Heart right ventricle (tissue), 16 donors: Measurements from ENCODE around the gene PNMA6F. TPM values are rescaled to one million over a fixed set of nuclear protein-coding genes. Genes with fewer than 3 reads are reported as not detected.
"Not testable (repeated sequence)": the region's sequence is repeated elsewhere in the genome, so short reads cannot be mapped to it uniquely, and the experiment has no call there.

ENCODE experiments used
- ATAC-seq, 8 donors: fragments of 200-7000 bp; cut with Tn5 transposase; one replicate each; pipeline ENCODE4 v1.9.1; 2020; ENCODE audit warnings: mild to moderate bottlenecking in 8 of 8, moderate library complexity in 8 of 8, moderate number of reproducible peaks in 1 of 8
- DNase-seq, 2 donors: peaks; one replicate each; pipeline ENCODE4 v3.0.0-alpha.2; 2020
- H3K27ac ChIP-seq, 10 donors: fragments of 200-600 bp; sonication (generic) in 2 of 10; one replicate each; pipeline versions ENCODE4 v1.5.0 to v1.8.0; 2020 to 2022; ENCODE audit warnings: mild to moderate bottlenecking in 3 of 10
- H3K27me3 ChIP-seq, 7 donors: fragments of 200-600 bp; one replicate each; pipeline ENCODE4 v1.8.0; 2021 to 2022; ENCODE audit warnings: mild to moderate bottlenecking in 2 of 7
- H3K36me3 ChIP-seq, 9 donors: fragments of 200-600 bp; sonication (generic) in 1 of 9; one replicate each; pipeline versions ENCODE4 v1.5.0 to v1.8.0; 2020 to 2022; ENCODE audit warnings: mild to moderate bottlenecking in 2 of 9
- H3K4me1 ChIP-seq, 9 donors: fragments of 200-600 bp; sonication (generic) in 1 of 9; one replicate each; pipeline versions ENCODE4 v1.5.0 to v1.8.0; 2020 to 2022; ENCODE audit warnings: mild to moderate bottlenecking in 4 of 9
- H3K4me3 ChIP-seq, 10 donors: fragments of 200-600 bp; sonication (generic) in 2 of 10; one replicate each; pipeline versions ENCODE4 v1.5.0 to v1.8.0; 2020 to 2022; ENCODE audit warnings: mild to moderate bottlenecking in 7 of 10, moderate library complexity in 2 of 10
- H3K9me3 ChIP-seq, 11 donors: fragments of 200-600 bp in 10 of 11; sonication (generic) in 2 of 11; one replicate each; pipeline versions ENCODE4 v1.5.0 to v1.8.0; 2013 to 2022; ENCODE audit warnings: mild to moderate bottlenecking in 2 of 11, control low read depth in 1 of 11, moderate library complexity in 1 of 11
- WGBS, 2 donors: extraction: QIAGEN DNeasy Blood & Tissue Kit; methylation state at CpG; one replicate each; pipeline ENCODE4 v1.1.7; 2013; ENCODE audit warnings: inconsistent platforms in 1 of 2; 5-methylcytosine and 5-hydroxymethylcytosine counted together
- intact Hi-C, 10 donors: fragments of 100-400 bp; cut with DNase I; formaldehyde crosslinking; loops; one replicate each; pipeline versions ENCODE4 v1.11.1 to v1.14.2; 2022
- polyA plus RNA-seq, 2 donors: library from polyadenylated mRNA; stranded (reverse); fragments of 200-250 nt; gene quantifications; one replicate each; pipeline ENCODE4 v1.2.3, GENCODE V29; 2013
- total RNA-seq, 10 donors: library from RNA; stranded (reverse); fragmentation: NEBNext Ultra II Directional in 3 of 10; extraction: Animal tissue kit (Norgen Biotek cat#: 25700) in 3 of 10; gene quantifications; one replicate each; pipeline versions ENCODE4 v1.2.1 to v1.2.4, GENCODE V29; 2021 to 2023
- TF ChIP-seq, protein P1 (sequence below), 9 donors: fragments of 200-600 bp; sonication (generic) in 2 of 9; IDR thresholded peaks; one replicate each; pipeline versions ENCODE4 v1.5.0 to v1.8.0; 2021 to 2022; ENCODE audit warnings: antibody characterized with exemption in 9 of 9, mild to moderate bottlenecking in 5 of 9, moderate library complexity in 1 of 9
- donor health status: Arrhythmogenic right ventricular cardiomyopathy.
- donor health status: ischemic (EF 13 %, LVEDD 7.1; RV severe dilation, severe dysfunction).
- donor health status: healthy with polysubstance abuse.
- donor health status: DM: no; HTN: yes; CAD: no.
- donor health status: DM: no; HTN: no; CAD: no.
- donor health status: ischemic (EF 25% LVEDD 6.9; RV normal size, moderate dysfunction).
- donor health status: ischemic (EF 25% LVEDD 5.7; RV mildly dilated, moderate dysfunction).
- donor health status: healthy.
- donor health status: DM: yes; HTN: yes; CAD: no.
- donor health status: Ischemic cardiomyopathy.
- donor health status: ischemic (EF 35%, LVEDD 5.7; RV mildly dilated, moderate dysfunction).
- donor health status: nonischemic (EF 11% LVEDD 7.7; RV severe dilation, severe dysfunction).
- donor health status: DM: yes; HTN: yes; CAD: no.
- donor health status: PGD.
- donor health status: ischemic (EF 29% LVEDD 5.4; RV normal size, mild dysfunction).
- donor health status: nonischemic (EF 23%, LVEDD 6.1; RV moderate dilation, normal function).

Gene PNMA6F
- total and polyA plus RNA-seq, 12 donors: not detected

DNA sequence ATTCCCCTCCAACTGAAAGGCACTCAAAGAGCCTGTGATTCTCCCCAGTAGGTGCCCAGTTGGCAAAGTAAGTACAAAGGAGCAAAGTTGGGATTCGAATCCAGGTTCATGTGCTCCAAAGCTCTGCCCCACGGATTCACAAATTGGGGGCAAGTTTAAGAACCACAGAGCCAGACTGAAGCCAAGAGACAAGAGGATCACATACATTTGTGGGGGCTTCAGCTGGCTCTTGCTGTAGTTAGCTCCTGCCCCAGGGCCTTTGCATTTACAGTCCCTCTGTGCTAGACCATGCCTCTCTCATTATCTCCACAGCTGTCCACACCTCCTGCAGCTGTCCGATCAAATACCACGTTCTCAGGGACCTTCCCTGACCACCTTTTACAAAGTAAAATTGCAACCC, 18.8 kb downstream of the PNMA6F start:
- H3K27me3 ChIP-seq: peaks cover 0 to 62% (median 0%) of the 10 kb centered on the region in 7 donors
- 72 to 87% methylated on average over 3 to 4 of the region's 4 CpGs for WGBS, 2 donors
- no peaks in the 10 kb centered on the region for H3K4me1 ChIP-seq
- no peaks in the 10 kb centered on the region for H3K9me3 ChIP-seq
- no peak for DNase-seq
- H3K4me3 ChIP-seq: no peak overlapping the region
- H3K27ac ChIP-seq: no peak overlapping the region
- H3K36me3 ChIP-seq: no peaks in the 10 kb centered on the region
- intact Hi-C loops: no loop called here
- no peak for ATAC-seq
- TF ChIP-seq, protein P1, sequence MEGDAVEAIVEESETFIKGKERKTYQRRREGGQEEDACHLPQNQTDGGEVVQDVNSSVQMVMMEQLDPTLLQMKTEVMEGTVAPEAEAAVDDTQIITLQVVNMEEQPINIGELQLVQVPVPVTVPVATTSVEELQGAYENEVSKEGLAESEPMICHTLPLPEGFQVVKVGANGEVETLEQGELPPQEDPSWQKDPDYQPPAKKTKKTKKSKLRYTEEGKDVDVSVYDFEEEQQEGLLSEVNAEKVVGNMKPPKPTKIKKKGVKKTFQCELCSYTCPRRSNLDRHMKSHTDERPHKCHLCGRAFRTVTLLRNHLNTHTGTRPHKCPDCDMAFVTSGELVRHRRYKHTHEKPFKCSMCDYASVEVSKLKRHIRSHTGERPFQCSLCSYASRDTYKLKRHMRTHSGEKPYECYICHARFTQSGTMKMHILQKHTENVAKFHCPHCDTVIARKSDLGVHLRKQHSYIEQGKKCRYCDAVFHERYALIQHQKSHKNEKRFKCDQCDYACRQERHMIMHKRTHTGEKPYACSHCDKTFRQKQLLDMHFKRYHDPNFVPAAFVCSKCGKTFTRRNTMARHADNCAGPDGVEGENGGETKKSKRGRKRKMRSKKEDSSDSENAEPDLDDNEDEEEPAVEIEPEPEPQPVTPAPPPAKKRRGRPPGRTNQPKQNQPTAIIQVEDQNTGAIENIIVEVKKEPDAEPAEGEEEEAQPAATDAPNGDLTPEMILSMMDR (IDR thresholded peaks at IDR 0.05): no peak

GRCh38 chrX:153301746-153302145, 19.8 kb downstream of the PNMA6F start:
- intact Hi-C loops: no loop called here
- H3K9me3 ChIP-seq: no peaks in the 10 kb centered on the region

DNA sequence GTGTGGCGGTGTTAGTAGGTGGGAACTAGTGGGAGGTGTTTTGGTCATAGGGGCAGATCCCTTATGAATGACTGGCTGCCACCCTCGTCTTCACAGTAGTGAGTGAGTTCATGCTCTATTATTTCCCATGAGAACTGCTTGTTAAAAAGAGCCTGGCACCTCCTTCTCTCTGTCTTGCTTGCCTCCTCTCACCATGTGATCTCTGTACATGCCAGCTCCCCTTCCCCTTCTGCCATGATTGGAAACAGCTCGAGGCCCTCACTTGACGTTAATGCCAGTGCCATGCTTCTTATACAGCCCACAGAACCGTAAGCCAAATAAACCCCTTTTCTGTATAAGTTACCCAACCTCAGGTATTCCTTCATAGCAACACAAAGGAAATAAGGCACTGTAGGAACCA, 21.7 kb downstream of the PNMA6F start:
- intact Hi-C loops: no loop called here
- DNase-seq (no peak), ATAC-seq (no peak)
- H3K4me1 ChIP-seq: no peaks in the 10 kb centered on the region
- 62 to 67% methylated on average over 5 of the region's 5 CpGs for WGBS, 2 donors
- H3K4me3 ChIP-seq: no peak overlapping the region
- peaks cover 0 to 55% (median 0%) of the 10 kb centered on the region in 7 donors for H3K27me3 ChIP-seq
- H3K36me3 ChIP-seq: no peaks in the 10 kb centered on the region
- TF ChIP-seq, protein P1 (IDR thresholded peaks at IDR 0.05): no peak
- no peaks in the 10 kb centered on the region for H3K9me3 ChIP-seq
- no peak overlapping the region for H3K27ac ChIP-seq

More at GRCh38 chrX:153301746-153302145, 19.8 kb downstream of the PNMA6F start:
- H3K36me3 ChIP-seq: no peaks in the 10 kb centered on the region
- ATAC-seq (no peak), DNase-seq (no peak)
- no peaks in the 10 kb centered on the region for H3K4me1 ChIP-seq
- TF ChIP-seq, protein P1 (IDR thresholded peaks at IDR 0.05): no peak
- no peak overlapping the region for H3K27ac ChIP-seq
- peaks cover 0 to 67% (median 0%) of the 10 kb centered on the region in 7 donors for H3K27me3 ChIP-seq
- no peak overlapping the region for H3K4me3 ChIP-seq
- WGBS, 2 donors: 73 to 84% methylated on average over 3 of the region's 3 CpGs

DNA sequence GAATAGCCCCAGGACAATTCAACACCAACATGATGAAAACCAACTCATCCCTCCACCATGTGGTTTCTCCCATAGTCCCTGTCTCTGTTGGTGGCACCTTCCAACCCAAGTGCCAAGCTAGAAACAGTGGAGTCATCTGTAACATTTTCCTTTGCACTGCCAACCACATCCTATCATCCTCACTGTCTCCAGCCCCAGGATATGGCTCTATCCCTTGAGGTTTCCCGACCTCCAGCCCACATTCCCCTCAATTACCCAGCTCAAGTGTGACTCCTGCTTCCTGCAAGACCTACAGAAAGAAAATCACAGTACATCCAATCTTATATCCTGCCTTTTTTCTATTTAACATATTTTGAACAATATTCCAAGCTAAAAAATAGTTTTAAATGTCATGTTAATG, 24.2 kb downstream of the PNMA6F start:
- no peaks in the 10 kb centered on the region for H3K4me1 ChIP-seq
- DNase-seq (no peak), ATAC-seq (no peak)
- H3K36me3 ChIP-seq: no peaks in the 10 kb centered on the region
- no peaks in the 10 kb centered on the region for H3K9me3 ChIP-seq
- intact Hi-C loops: no loop called here
- 78 to 79% methylated on average over 1 of the region's 1 CpG for WGBS, 2 donors
- no peak overlapping the region for H3K4me3 ChIP-seq
- peaks cover 0 to 42% (median 0%) of the 10 kb centered on the region in 7 donors for H3K27me3 ChIP-seq
- TF ChIP-seq, protein P1 (IDR thresholded peaks at IDR 0.05): no peak
- H3K27ac ChIP-seq: no peak overlapping the region

DNA sequence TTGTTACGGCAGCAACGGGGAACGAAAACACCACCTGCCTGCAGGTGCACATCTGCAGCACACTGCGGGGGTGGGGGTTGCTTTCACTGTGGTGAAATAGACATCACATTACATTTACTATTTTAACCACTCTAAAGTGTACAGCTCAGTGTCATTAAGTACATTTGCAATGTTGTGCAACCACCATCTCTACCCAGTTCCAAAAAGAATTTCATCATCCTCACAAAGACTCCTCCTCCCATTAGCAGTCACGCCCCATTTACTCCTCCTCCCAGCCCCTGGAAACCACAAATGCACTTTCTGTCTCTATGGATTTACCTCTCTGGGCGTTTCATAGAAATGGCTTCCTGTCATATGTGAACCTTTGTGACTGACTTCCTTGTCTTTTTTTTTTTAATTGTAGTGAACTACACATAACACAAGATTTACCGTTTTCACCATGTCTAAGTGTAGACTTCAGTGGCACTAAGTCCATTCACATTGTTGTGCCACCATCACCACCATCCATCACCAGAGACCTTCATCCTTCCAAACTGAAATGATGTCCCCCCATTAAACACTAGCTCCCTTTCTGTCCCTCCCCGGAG, 28.0 kb downstream of the PNMA6F start:
- H3K27ac ChIP-seq, H3K4me1 ChIP-seq, ATAC-seq, DNase-seq, H3K36me3 ChIP-seq, H3K9me3 ChIP-seq, H3K4me3 ChIP-seq, intact Hi-C loops: not testable (repeated sequence)
- 75 to 88% methylated on average over 2 to 3 of the region's 8 CpGs for WGBS, 2 donors
- H3K27me3 ChIP-seq: peaks cover 0 to 21% (median 0%) of the 10 kb centered on the region in 7 donors

DNA sequence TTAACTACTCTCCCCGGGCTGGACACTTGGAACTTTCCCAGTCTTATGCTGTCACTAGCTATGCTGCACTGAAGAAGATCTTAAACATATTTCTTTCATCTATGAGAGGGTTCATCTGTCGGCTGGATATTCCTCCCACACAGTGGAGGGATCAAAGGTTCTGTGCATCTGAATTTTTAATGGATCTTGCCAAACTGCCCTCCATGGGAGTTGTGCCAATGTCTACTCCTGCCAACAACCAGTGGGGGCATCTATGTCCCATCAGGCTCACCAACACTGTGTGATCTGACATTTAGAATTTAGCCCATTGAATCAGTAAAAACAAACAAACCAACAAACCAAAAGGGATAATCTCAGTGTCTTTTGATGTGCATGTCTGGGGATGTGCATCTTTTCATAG, 32.8 kb downstream of the PNMA6F start:
- H3K4me1 ChIP-seq, H3K27ac ChIP-seq, H3K4me3 ChIP-seq, intact Hi-C loops, ATAC-seq, H3K36me3 ChIP-seq, H3K27me3 ChIP-seq, DNase-seq, H3K9me3 ChIP-seq: not testable (repeated sequence)
- no CpG with 5 or more reads among the region's 2 CpGs for WGBS, 2 donors

GRCh38 chrX:153285678-153286077, 35.9 kb downstream of the PNMA6F start:
- H3K9me3 ChIP-seq, H3K27me3 ChIP-seq, H3K4me3 ChIP-seq, H3K27ac ChIP-seq, intact Hi-C loops, H3K36me3 ChIP-seq, H3K4me1 ChIP-seq, DNase-seq, ATAC-seq: not testable (repeated sequence)
- WGBS, 2 donors: no CpG with 5 or more reads among the region's 8 CpGs

GRCh38 chrX:153283982-153284381, 37.6 kb downstream of the PNMA6F start:
- ATAC-seq, intact Hi-C loops: not testable (repeated sequence)

More at GRCh38 chrX:153283982-153284381, 37.6 kb downstream of the PNMA6F start:
- H3K27me3 ChIP-seq, H3K4me3 ChIP-seq, DNase-seq, H3K9me3 ChIP-seq, H3K36me3 ChIP-seq, H3K4me1 ChIP-seq, H3K27ac ChIP-seq: not testable (repeated sequence)
- WGBS, 2 donors: 40 to 77% methylated on average over 1 to 3 of the region's 8 CpGs
